HFFc6 (cell line): ENCODE results near the gene STOML2. TPM values are rescaled to one million over a fixed set of nuclear protein-coding genes. Genes with fewer than 3 reads are reported as not detected.
A peak's percentile ranks its signal among the peaks of the same experiment; 100 is the strongest.

Source experiments
- DNase-seq: peaks from one replicate; pipeline ENCODE4 v3.0.0-alpha.2; 2018
- H3K27ac Mint-ChIP-seq: 2 replicates; pipeline ENCODE4 v1.8.0; 2020; ENCODE audit warnings: mild to moderate bottlenecking, mixed read lengths
- H3K27me3 Mint-ChIP-seq: 2 replicates; pipeline ENCODE4 v1.8.0; 2021; ENCODE audit warnings: mild to moderate bottlenecking, moderate library complexity, mixed read lengths; ENCODE audit not compliant: insufficient read depth
- H3K36me3 Mint-ChIP-seq: 2 replicates; pipeline ENCODE4 v1.8.0; 2021; ENCODE audit warnings: low read depth, mixed read lengths
- H3K4me1 Mint-ChIP-seq: 2 replicates; pipeline ENCODE4 v1.8.0; 2020; ENCODE audit warnings: low read depth, mixed read lengths
- H3K4me3 Mint-ChIP-seq: 2 replicates; pipeline ENCODE4 v1.8.0; 2020; ENCODE audit warnings: mild to moderate bottlenecking, moderate library complexity, mixed read lengths
- H3K9me3 Mint-ChIP-seq: 2 replicates; pipeline ENCODE4 v1.8.0; 2020; ENCODE audit warnings: mild to moderate bottlenecking, mixed read lengths
- CTCF ChIP-seq: fragments of 200-600 bp; sonication (generic); IDR thresholded peaks from 2 replicates; pipeline ENCODE4 v1.5.0; 2021; ENCODE audit warnings: antibody characterized with exemption, mild to moderate bottlenecking
- total RNA-seq, 6 experiments: library from RNA; stranded (reverse); fragmentation: NEBNext Ultra II Directional; extraction: Animal tissue kit (Norgen Biotek cat#: 25700); gene quantifications; 2 replicates in 1 of 6; 3 replicates in 5 of 6; pipeline ENCODE4 v1.2.3, GENCODE V29; 2021

The STOML2 gene
- total RNA-seq, 6 experiments from 2014 or later = 118 to 139 (median 123) TPM

GRCh38 chr9:35110327-35110761 lies 7.4 kb upstream of the STOML2 start:
- H3K4me1 Mint-ChIP-seq = peaks cover 53% of the 10 kb centered on the region
- H3K4me3 Mint-ChIP-seq = peak overlapping the region; percentile 89
- DNase-seq = peak; percentile 52
- H3K36me3 Mint-ChIP-seq = peaks cover 14% of the 10 kb centered on the region
- H3K27me3 Mint-ChIP-seq = peaks cover 7% of the 10 kb centered on the region; the same call in 1 of the 2 replicates
- H3K27ac Mint-ChIP-seq = peak overlapping the region; percentile 97
- H3K9me3 Mint-ChIP-seq = no peaks in the 10 kb centered on the region
- no peak for TF ChIP-seq CTCF

GRCh38 chr9:35108946-35109575 lies 6.1 kb upstream of the STOML2 start:
- DNase-seq = no peak
- peaks cover 7% of the 10 kb centered on the region; the same call in 1 of the 2 replicates for H3K27me3 Mint-ChIP-seq
- no peak for TF ChIP-seq CTCF
- H3K27ac Mint-ChIP-seq = peak overlapping the region; percentile 97
- no peaks in the 10 kb centered on the region for H3K9me3 Mint-ChIP-seq
- H3K4me1 Mint-ChIP-seq = peaks cover 50% of the 10 kb centered on the region
- peak overlapping the region; percentile 89; the same call in 1 of the 2 replicates for H3K4me3 Mint-ChIP-seq
- peaks cover 14% of the 10 kb centered on the region for H3K36me3 Mint-ChIP-seq

GRCh38 chr9:35108461-35108860 lies 5.5 kb upstream of the STOML2 start:
- Mint-ChIP-seq H3K27me3 (peaks cover 7% of the 10 kb centered on the region), H3K4me3 (no peak overlapping the region), H3K9me3 (no peaks in the 10 kb centered on the region), H3K4me1 (peaks cover 50% of the 10 kb centered on the region), H3K36me3 (peaks cover 9% of the 10 kb centered on the region), H3K27ac (peak overlapping the region; percentile 25; the same call in 1 of the 2 replicates)
- no peak for TF ChIP-seq CTCF
- no peak for DNase-seq

- H3K9me3 Mint-ChIP-seq = no peaks in the 10 kb centered on the region
- TF ChIP-seq CTCF = no peak
- no peak overlapping the region for H3K4me3 Mint-ChIP-seq
- DNase-seq = no peak
- peaks cover 10% of the 10 kb centered on the region for H3K27me3 Mint-ChIP-seq
- peaks cover 8% of the 10 kb centered on the region; the same call in 1 of the 2 replicates for H3K36me3 Mint-ChIP-seq
- H3K27ac Mint-ChIP-seq = no peak overlapping the region
- peaks cover 50% of the 10 kb centered on the region for H3K4me1 Mint-ChIP-seq
Observed at GRCh38 chr9:35107297-35108290, 4.7 kb upstream of the STOML2 start.

- TF ChIP-seq CTCF = no peak
- Mint-ChIP-seq H3K9me3 (no peaks in the 10 kb centered on the region), H3K27me3 (peaks cover 8% of the 10 kb centered on the region), H3K4me3 (no peak overlapping the region), H3K27ac (peak overlapping the region; percentile 26; the same call in 1 of the 2 replicates), H3K36me3 (peaks cover 8% of the 10 kb centered on the region; the same call in 1 of the 2 replicates), H3K4me1 (peaks cover 51% of the 10 kb centered on the region)
- DNase-seq = no peak
Observed at GRCh38 chr9:35106343-35106730, 3.4 kb upstream of the STOML2 start.
